ENCODE data around the gene RHBG. TPM values are rescaled to one million over a fixed set of nuclear protein-coding genes. Genes with fewer than 3 reads are reported as not detected.

RHBG gene
- total RNA-seq, 1 donor from 2014 or later, result not detected

GRCh38 chr1:156399355-156400125 is 30.5 kb downstream of the RHBG start:
- Mint-ChIP-seq H3K9me3 (ENCODE audit: unreplicated experiment) (peaks cover 5% of the 10 kb centered on the region), H3K36me3 (ENCODE audit: unreplicated experiment) (no peaks in the 10 kb centered on the region), H3K27me3 (ENCODE audit: unreplicated experiment) (peaks cover 7% of the 10 kb centered on the region), H3K27ac (ENCODE audit: unreplicated experiment) (no peak overlapping the region), H3K4me3 (ENCODE audit: unreplicated experiment) (no peak overlapping the region), H3K4me1 (ENCODE audit: low read depth, unreplicated experiment) (peaks cover 12% of the 10 kb centered on the region)
- no peak for TF ChIP-seq CTCF (IDR thresholded peaks at IDR 0.05; ENCODE audit: partially characterized antibody, unreplicated experiment)
- no peak for DNase-seq

GRCh38 chr1:156400191-156400935 is 31.4 kb downstream of the RHBG start:
- H3K4me1 Mint-ChIP-seq (ENCODE audit: low read depth, unreplicated experiment), result peaks cover 12% of the 10 kb centered on the region
- H3K9me3 Mint-ChIP-seq (ENCODE audit: unreplicated experiment), result peaks cover 6% of the 10 kb centered on the region
- H3K4me3 Mint-ChIP-seq (ENCODE audit: unreplicated experiment), result no peak overlapping the region
- H3K27ac Mint-ChIP-seq (ENCODE audit: unreplicated experiment), result no peak overlapping the region
- no peak for TF ChIP-seq CTCF (IDR thresholded peaks at IDR 0.05; ENCODE audit: partially characterized antibody, unreplicated experiment)
- peaks cover 7% of the 10 kb centered on the region for H3K27me3 Mint-ChIP-seq (ENCODE audit: unreplicated experiment)
- no peaks in the 10 kb centered on the region for H3K36me3 Mint-ChIP-seq (ENCODE audit: unreplicated experiment)
- DNase-seq, result no peak

- no peak for DNase-seq
- Mint-ChIP-seq H3K9me3 (ENCODE audit: unreplicated experiment) (peaks cover 6% of the 10 kb centered on the region), H3K4me3 (ENCODE audit: unreplicated experiment) (no peak overlapping the region), H3K36me3 (ENCODE audit: unreplicated experiment) (no peaks in the 10 kb centered on the region), H3K27me3 (ENCODE audit: unreplicated experiment) (peaks cover 7% of the 10 kb centered on the region), H3K27ac (ENCODE audit: unreplicated experiment) (no peak overlapping the region), H3K4me1 (ENCODE audit: low read depth, unreplicated experiment) (peaks cover 16% of the 10 kb centered on the region)
- no peak for TF ChIP-seq CTCF (IDR thresholded peaks at IDR 0.05; ENCODE audit: partially characterized antibody, unreplicated experiment)
These were observed 32.1 kb downstream of the RHBG start for GRCh38 chr1:156401041-156401574.

- no peak overlapping the region for H3K4me3 Mint-ChIP-seq (ENCODE audit: unreplicated experiment)
- H3K9me3 Mint-ChIP-seq (ENCODE audit: unreplicated experiment), result peaks cover 6% of the 10 kb centered on the region
- H3K36me3 Mint-ChIP-seq (ENCODE audit: unreplicated experiment), result no peaks in the 10 kb centered on the region
- peaks cover 7% of the 10 kb centered on the region for H3K27me3 Mint-ChIP-seq (ENCODE audit: unreplicated experiment)
- no peak overlapping the region for H3K27ac Mint-ChIP-seq (ENCODE audit: unreplicated experiment)
- DNase-seq, result no peak
- no peak for TF ChIP-seq CTCF (IDR thresholded peaks at IDR 0.05; ENCODE audit: partially characterized antibody, unreplicated experiment)
- peaks cover 18% of the 10 kb centered on the region for H3K4me1 Mint-ChIP-seq (ENCODE audit: low read depth, unreplicated experiment)
These were observed 32.7 kb downstream of the RHBG start for GRCh38 chr1:156401681-156402081.

Data from glutamatergic neuron (in vitro differentiated cells).